ENCODE data around the gene KLHL29.

The KLHL29 gene

DNA sequence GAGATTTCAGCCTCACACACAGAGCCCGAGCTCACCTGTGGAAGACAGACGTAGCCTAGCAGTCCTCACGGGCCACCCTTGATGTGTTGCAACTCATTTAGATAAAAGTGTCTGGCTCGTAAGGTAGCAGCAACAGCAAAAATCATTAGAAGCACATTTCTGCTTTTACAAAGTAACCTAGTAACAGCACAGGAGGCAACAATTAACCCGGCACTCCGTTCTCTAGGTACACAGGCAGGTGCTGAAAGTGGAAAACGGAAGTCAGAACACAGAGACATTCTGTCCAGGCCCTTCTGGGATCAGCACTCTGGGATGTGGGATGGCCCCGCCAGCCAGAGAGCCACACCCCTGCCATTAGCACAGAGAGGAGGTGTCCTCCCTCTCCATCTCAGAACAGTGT lies 99.3 kb downstream of the KLHL29 start:
- DNase-seq (ENCODE audit: low read depth) = no peak
- TF ChIP-seq, protein P1, sequence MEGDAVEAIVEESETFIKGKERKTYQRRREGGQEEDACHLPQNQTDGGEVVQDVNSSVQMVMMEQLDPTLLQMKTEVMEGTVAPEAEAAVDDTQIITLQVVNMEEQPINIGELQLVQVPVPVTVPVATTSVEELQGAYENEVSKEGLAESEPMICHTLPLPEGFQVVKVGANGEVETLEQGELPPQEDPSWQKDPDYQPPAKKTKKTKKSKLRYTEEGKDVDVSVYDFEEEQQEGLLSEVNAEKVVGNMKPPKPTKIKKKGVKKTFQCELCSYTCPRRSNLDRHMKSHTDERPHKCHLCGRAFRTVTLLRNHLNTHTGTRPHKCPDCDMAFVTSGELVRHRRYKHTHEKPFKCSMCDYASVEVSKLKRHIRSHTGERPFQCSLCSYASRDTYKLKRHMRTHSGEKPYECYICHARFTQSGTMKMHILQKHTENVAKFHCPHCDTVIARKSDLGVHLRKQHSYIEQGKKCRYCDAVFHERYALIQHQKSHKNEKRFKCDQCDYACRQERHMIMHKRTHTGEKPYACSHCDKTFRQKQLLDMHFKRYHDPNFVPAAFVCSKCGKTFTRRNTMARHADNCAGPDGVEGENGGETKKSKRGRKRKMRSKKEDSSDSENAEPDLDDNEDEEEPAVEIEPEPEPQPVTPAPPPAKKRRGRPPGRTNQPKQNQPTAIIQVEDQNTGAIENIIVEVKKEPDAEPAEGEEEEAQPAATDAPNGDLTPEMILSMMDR (IDR thresholded peaks at IDR 0.05; ENCODE audit: low read depth, low read length) = no peak
- TF ChIP-seq POLR2A (IDR thresholded peaks at IDR 0.05; ENCODE audit: extremely low read depth, insufficient read length) (no peak), MYC (IDR thresholded peaks at IDR 0.05; ENCODE audit: low read depth, low read length) (no peak)
- TF ChIP-seq, protein P2, sequence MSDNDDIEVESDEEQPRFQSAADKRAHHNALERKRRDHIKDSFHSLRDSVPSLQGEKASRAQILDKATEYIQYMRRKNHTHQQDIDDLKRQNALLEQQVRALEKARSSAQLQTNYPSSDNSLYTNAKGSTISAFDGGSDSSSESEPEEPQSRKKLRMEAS (IDR thresholded peaks at IDR 0.05; ENCODE audit: low read depth, low read length) = no peak
- H3K4me3 ChIP-seq (ENCODE audit: low read depth, low read length) = no peak overlapping the region

DNA sequence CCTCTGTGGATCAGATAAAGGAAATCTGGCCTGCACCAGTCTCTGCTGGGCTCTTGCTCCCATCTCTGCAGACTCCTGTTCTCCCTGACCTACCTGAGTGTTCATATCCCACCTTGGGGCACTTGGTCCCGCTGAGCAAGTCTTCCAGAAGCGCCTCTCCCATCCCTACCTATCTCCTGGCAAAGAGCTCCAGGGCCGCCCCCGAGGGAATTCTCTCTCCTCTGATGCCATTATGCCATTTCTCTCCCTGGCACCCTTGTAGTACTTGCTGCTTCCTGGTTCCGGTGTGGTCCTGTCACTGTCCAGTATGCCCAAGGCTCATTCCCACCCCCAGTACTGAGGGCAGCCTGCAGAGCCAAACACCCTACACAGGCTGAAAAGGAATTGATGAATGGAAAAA lies 99.8 kb downstream of the KLHL29 start:
- no peak overlapping the region for H3K4me3 ChIP-seq (ENCODE audit: low read depth, low read length)
- DNase-seq (ENCODE audit: low read depth) = no peak
- TF ChIP-seq POLR2A (IDR thresholded peaks at IDR 0.05; ENCODE audit: extremely low read depth, insufficient read length) = no peak
- TF ChIP-seq MYC (IDR thresholded peaks at IDR 0.05; ENCODE audit: low read depth, low read length) = no peak
- TF ChIP-seq, protein P2 (IDR thresholded peaks at IDR 0.05; ENCODE audit: low read depth, low read length) = no peak
- TF ChIP-seq, protein P1 (IDR thresholded peaks at IDR 0.05; ENCODE audit: low read depth, low read length) = no peak

DNA sequence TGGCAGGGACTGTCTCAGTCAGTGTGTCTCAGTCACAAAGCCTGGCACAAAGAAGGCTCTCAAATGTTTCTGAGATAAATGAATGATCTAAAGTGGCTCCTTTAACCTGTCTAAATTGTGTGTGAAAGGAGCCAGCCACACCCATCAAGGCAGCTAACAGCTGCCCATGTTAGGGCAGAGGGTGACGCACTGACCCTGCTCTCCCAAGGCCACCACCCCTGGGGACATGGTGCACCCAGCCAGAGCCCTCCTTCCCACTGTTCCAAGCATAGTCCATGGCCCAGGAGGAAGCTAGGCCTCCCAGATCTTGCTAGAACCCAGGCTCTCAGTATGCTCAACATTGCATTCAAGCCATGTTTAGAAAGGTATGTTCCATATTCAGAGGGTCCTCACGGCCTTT lies 100.3 kb downstream of the KLHL29 start:
- no peak for DNase-seq (ENCODE audit: low read depth)

DNA sequence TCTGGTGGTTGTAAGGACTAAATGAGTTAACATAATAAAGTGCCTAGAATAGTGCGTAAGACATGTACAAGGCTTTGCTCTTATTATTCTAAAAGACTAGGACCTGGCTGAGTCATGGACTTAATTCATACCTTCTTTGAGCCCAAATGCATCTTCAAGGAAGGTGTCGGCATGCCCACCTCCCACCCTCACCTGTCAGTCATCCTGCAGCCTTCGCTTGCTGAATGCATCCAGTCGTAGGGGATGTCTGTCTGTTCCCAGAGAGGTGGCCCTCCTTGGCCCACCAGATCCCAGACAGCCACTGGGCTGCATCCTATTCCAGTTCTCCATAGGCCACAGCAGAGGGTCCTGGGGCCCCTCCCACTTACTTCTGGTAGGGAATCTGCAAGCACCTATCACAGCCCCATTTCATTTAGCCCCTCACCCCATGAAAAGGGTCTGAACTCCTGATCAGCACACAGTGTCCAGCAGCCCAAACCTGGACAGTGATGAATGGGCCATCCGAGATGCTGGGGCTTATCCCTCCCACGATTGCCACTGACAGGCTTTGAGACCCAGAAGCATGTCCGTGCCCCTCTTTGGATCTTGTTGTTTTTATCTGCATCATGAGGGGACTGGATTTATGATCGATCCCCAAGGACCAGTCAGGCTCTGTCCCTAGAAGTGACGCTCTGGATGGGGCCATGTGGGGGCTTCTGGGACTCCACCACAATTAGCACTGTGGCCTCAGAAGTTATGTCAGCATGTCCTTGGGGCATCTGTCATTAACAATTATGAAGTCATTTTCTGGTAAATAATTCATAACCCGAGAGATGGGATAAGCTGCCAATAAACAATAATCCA lies 101.1 kb downstream of the KLHL29 start:
- TF ChIP-seq, protein P2 (IDR thresholded peaks at IDR 0.05; ENCODE audit: low read depth, low read length) = no peak
- TF ChIP-seq MYC (IDR thresholded peaks at IDR 0.05; ENCODE audit: low read depth, low read length) (no peak), POLR2A (IDR thresholded peaks at IDR 0.05; ENCODE audit: extremely low read depth, insufficient read length) (no peak)
- TF ChIP-seq, protein P1 (IDR thresholded peaks at IDR 0.05; ENCODE audit: low read depth, low read length) = no peak
- H3K4me3 ChIP-seq (ENCODE audit: low read depth, low read length) = no peak overlapping the region
- DNase-seq (ENCODE audit: low read depth) = no peak

More for the DNA sequence above, 100.3 kb downstream of the KLHL29 start:
- no peak overlapping the region for H3K4me3 ChIP-seq (ENCODE audit: low read depth, low read length)
- TF ChIP-seq POLR2A (IDR thresholded peaks at IDR 0.05; ENCODE audit: extremely low read depth, insufficient read length) (no peak), MYC (IDR thresholded peaks at IDR 0.05; ENCODE audit: low read depth, low read length) (no peak)
- TF ChIP-seq, protein P2 (IDR thresholded peaks at IDR 0.05; ENCODE audit: low read depth, low read length) = no peak
- TF ChIP-seq, protein P1 (IDR thresholded peaks at IDR 0.05; ENCODE audit: low read depth, low read length) = no peak

DNA sequence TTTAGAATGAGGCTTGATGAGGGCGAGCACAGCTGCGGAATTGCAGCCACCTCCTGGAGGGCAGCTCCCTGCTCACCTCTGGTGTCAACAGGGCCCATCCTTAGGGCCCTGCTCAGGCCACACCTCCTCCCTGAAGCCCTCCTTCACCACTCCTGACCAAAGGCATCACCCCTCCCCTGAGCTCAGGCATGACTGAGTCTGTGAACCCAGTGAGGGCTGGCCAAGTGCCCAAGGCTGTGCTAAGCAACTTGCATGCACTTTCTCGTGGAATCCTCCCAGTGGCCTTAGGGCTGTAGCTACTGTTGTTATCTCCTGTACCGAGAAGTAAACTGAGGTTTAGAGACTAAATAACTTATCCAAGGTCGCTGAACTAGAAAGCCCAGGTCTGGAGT lies 101.7 kb downstream of the KLHL29 start:
- no peak for DNase-seq (ENCODE audit: low read depth)
- TF ChIP-seq, protein P2 (IDR thresholded peaks at IDR 0.05; ENCODE audit: low read depth, low read length) = no peak
- TF ChIP-seq MYC (IDR thresholded peaks at IDR 0.05; ENCODE audit: low read depth, low read length) = no peak
- TF ChIP-seq, protein P1 (IDR thresholded peaks at IDR 0.05; ENCODE audit: low read depth, low read length) = no peak
- no peak for TF ChIP-seq POLR2A (IDR thresholded peaks at IDR 0.05; ENCODE audit: extremely low read depth, insufficient read length)
- H3K4me3 ChIP-seq (ENCODE audit: low read depth, low read length) = no peak overlapping the region

All from NB4 (cell line).